K562 (cell line): Measurements from ENCODE around the gene MYOT. TPM values are rescaled to one million over a fixed set of nuclear protein-coding genes. Genes with fewer than 3 reads are reported as not detected.
A peak's percentile ranks its signal among the peaks of the same experiment; 100 is the strongest.

Source experiments
- COPS2 ChIP-seq: fragments of 450-650 bp; conservative IDR thresholded peaks from 2 replicates; pipeline ENCODE4 v1.6.1; 2016; ENCODE audit warnings: mild to moderate bottlenecking, moderate library complexity
- EHMT2 ChIP-seq: fragments of 450-650 bp; IDR thresholded peaks from 2 replicates; pipeline ENCODE4 v1.6.1; 2018; ENCODE audit warnings: antibody characterized with exemption
- EP300 ChIP-seq: IDR thresholded peaks from 2 replicates; pipeline ENCODE4 v1.6.1; 2012; ENCODE audit warnings: low read length, improper control_type of control experiment
- FOXM1 ChIP-seq, 2 experiments: fragments of 450-650 bp in 1 of 2; sonication (generic) in 1 of 2; formaldehyde crosslinking in 1 of 2; IDR thresholded peaks; 2 replicates each; pipeline versions ENCODE4 v1.6.1 to v1.9.0; 2017 to 2022; ENCODE audit warnings: low read depth in 2 of 2, mild to moderate bottlenecking in 2 of 2, missing genetic modification reagents in 1 of 2, moderate library complexity in 1 of 2
- KAT7 ChIP-seq: sonication (generic); formaldehyde crosslinking; IDR thresholded peaks from 2 replicates; pipeline ENCODE4 v1.8.0; 2022; ENCODE audit warnings: missing genetic modification reagents, mild to moderate bottlenecking, borderline replicate concordance
- LARP7 ChIP-seq: fragments of 450-650 bp; IDR thresholded peaks from 2 replicates; pipeline ENCODE4 v1.6.1; 2016
- NCOA4 ChIP-seq: fragments of 450-650 bp; IDR thresholded peaks from 2 replicates; pipeline ENCODE4 v1.6.1; 2018; ENCODE audit warnings: mild to moderate bottlenecking; ENCODE audit not compliant: partially characterized antibody
- RB1 ChIP-seq: fragments of 450-650 bp; IDR thresholded peaks from 2 replicates; pipeline ENCODE4 v1.6.1; 2017; ENCODE audit warnings: low read depth, mild to moderate bottlenecking
- TAF9B ChIP-seq: fragments of 450-650 bp; IDR thresholded peaks from 2 replicates; pipeline ENCODE4 v1.6.1; 2018; ENCODE audit warnings: mild to moderate bottlenecking; ENCODE audit not compliant: partially characterized antibody
- ZNF354B ChIP-seq: fragments of 250-450 bp; sonication (Bioruptor Pico); IDR thresholded peaks from 2 replicates; pipeline ENCODE4 v1.4.0; 2020
- polyA plus RNA-seq, 8 experiments: library from polyadenylated mRNA; depleted of rRNA in 4 of 8; stranded (reverse) in 5 of 8; unstranded in 3 of 8; fragments of >200 nt; fragmentation: Nextera tagmentation in 2 of 8; fragmentation: Illumina TruSeq in 1 of 8; extraction: Ambion mirVana in 2 of 8; extraction: Trizol in 1 of 8; gene quantifications; 2 replicates each; pipeline versions ENCODE4 v1.2.1 to v1.2.3, GENCODE V29; 2011 to 2014; ENCODE audit warnings: inconsistent platforms in 1 of 8, missing spikeins in 1 of 8
- total RNA-seq, 7 experiments: library from RNA; depleted of rRNA in 6 of 7; stranded (reverse); fragments of >200 nt in 6 of 7; fragmentation: Illumina TruSeq in 2 of 7; extraction: Trizol in 2 of 7; gene quantifications; 2 replicates each; pipeline versions ENCODE4 v1.2.1 to v1.2.3, GENCODE V29; 2011 to 2021; ENCODE audit warnings: low replicate concordance in 1 of 7
- TF ChIP-seq, protein P1 (sequence below): sonication (generic); formaldehyde crosslinking; IDR thresholded peaks from 2 replicates; pipeline ENCODE4 v1.9.0; 2022; ENCODE audit warnings: mild to moderate bottlenecking, missing genetic modification reagents
- TF ChIP-seq, protein P2 (sequence below), 2 experiments: fragments of 450-650 bp; IDR thresholded peaks; 2 replicates each; pipeline ENCODE4 v1.6.1; 2018; ENCODE audit warnings: mild to moderate bottlenecking in 2 of 2, low read depth in 1 of 2; ENCODE audit not compliant: partially characterized antibody in 2 of 2
- TF ChIP-seq, protein P3 (sequence below): fragments of 200-800 bp; sonication (Bioruptor generic); IDR thresholded peaks from 2 replicates; pipeline ENCODE4 v1.6.1; 2017; ENCODE audit warnings: missing genetic modification characterization, missing compliant biosample characterization
- TF ChIP-seq, protein P4 (sequence below), 2 experiments: IDR thresholded peaks; 2 replicates each; pipeline ENCODE4 v1.6.1; 2011; ENCODE audit warnings: borderline replicate concordance in 1 of 2, control low read depth in 1 of 2, low read depth in 1 of 2, low read length in 1 of 2, mild to moderate bottlenecking in 1 of 2, mixed read lengths in 1 of 2, moderate library complexity in 1 of 2; ENCODE audit not compliant: insufficient read depth in 1 of 2, insufficient read length in 1 of 2, poor library complexity in 1 of 2, severe bottlenecking in 1 of 2; ENCODE audit errors: extremely low read depth in 1 of 2
- TF ChIP-seq, protein P5 (sequence below): fragments of 450-650 bp; IDR thresholded peaks from 2 replicates; pipeline ENCODE4 v1.6.1; 2014; ENCODE audit warnings: low read depth, mild to moderate bottlenecking, moderate library complexity, borderline replicate concordance

MYOT gene
- total and polyA plus RNA-seq, 9 of the 15 experiments (the other 6 are each of a cell fraction or from before 2014, with no cell fraction given), result 0.24 to 0.38 TPM; not detected in 7

DNA sequence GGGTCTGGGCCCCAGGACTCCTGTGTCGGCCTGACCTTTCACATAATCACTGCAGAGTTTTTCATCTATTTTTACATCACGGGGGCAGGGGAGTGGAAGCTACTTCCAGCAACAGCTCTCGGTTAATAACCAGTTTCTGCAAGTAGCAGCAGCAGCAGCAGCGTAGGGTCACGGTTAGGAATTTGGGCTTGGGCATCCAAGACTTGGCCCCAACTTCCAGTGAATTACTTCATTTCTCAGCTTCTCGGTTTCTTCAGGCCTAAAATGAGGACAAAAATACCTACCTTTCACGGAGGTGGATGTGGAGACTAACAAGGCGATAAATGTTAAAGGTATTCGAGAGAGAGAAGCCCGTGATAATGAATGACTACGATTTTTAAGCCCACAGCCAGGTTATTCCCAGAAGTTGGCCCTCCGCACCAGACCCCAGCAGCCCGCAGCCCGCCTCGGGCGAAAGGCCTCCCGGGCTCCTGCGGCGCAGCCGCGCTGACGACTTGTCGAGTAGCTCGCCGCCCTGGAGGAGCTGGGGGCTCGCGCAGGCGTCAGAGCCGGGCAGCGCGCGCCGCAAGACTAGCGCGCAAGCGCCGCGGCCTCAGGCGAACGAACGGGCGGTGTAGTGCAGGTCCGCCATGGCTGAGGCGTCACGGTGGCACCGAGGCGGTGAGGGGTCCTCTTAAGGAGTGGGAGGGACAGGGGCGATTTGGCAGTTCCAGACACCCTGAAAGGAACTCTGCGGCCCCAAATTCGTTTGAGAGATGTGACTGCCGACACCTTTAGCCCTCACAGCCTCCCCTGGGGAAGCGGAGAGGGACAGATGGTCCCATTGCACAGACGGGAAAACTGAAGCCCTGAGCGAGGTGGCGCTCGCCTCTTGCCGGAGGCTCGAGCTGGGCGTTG lies 21.5 kb downstream of the MYOT start, which contains the start of gene PKD2L2 (continued):
- TF ChIP-seq KAT7 (CRISPR knock-in tag), result peak; percentile 96; the same call in 1 of the 2 replicates
- peak; percentile 77 for TF ChIP-seq RB1
- no peak for TF ChIP-seq EHMT2
- peak; percentile 35 for TF ChIP-seq NCOA4
- TF ChIP-seq, protein P1, sequence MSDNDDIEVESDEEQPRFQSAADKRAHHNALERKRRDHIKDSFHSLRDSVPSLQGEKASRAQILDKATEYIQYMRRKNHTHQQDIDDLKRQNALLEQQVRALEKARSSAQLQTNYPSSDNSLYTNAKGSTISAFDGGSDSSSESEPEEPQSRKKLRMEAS (CRISPR knock-in tag), result peak; percentile 9; the same call in 1 of the 2 replicates
- TF ChIP-seq COPS2, result no peak
- TF ChIP-seq, protein P2, sequence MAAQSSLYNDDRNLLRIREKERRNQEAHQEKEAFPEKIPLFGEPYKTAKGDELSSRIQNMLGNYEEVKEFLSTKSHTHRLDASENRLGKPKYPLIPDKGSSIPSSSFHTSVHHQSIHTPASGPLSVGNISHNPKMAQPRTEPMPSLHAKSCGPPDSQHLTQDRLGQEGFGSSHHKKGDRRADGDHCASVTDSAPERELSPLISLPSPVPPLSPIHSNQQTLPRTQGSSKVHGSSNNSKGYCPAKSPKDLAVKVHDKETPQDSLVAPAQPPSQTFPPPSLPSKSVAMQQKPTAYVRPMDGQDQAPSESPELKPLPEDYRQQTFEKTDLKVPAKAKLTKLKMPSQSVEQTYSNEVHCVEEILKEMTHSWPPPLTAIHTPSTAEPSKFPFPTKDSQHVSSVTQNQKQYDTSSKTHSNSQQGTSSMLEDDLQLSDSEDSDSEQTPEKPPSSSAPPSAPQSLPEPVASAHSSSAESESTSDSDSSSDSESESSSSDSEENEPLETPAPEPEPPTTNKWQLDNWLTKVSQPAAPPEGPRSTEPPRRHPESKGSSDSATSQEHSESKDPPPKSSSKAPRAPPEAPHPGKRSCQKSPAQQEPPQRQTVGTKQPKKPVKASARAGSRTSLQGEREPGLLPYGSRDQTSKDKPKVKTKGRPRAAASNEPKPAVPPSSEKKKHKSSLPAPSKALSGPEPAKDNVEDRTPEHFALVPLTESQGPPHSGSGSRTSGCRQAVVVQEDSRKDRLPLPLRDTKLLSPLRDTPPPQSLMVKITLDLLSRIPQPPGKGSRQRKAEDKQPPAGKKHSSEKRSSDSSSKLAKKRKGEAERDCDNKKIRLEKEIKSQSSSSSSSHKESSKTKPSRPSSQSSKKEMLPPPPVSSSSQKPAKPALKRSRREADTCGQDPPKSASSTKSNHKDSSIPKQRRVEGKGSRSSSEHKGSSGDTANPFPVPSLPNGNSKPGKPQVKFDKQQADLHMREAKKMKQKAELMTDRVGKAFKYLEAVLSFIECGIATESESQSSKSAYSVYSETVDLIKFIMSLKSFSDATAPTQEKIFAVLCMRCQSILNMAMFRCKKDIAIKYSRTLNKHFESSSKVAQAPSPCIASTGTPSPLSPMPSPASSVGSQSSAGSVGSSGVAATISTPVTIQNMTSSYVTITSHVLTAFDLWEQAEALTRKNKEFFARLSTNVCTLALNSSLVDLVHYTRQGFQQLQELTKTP (IDR thresholded peaks at IDR 0.05; ENCODE audit: low read depth in 1 of 2, partially characterized antibody in 2 of 2), result no peak
- TF ChIP-seq, protein P3, sequence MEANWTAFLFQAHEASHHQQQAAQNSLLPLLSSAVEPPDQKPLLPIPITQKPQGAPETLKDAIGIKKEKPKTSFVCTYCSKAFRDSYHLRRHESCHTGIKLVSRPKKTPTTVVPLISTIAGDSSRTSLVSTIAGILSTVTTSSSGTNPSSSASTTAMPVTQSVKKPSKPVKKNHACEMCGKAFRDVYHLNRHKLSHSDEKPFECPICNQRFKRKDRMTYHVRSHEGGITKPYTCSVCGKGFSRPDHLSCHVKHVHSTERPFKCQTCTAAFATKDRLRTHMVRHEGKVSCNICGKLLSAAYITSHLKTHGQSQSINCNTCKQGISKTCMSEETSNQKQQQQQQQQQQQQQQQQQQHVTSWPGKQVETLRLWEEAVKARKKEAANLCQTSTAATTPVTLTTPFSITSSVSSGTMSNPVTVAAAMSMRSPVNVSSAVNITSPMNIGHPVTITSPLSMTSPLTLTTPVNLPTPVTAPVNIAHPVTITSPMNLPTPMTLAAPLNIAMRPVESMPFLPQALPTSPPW (CRISPR knock-in tag), result peak; percentile 25; the same call in 1 of the 2 replicates
- TF ChIP-seq LARP7, result no peak
- 0 out of 2 replicates have a peak, but pooled peaks have one; percentile 17 for TF ChIP-seq FOXM1 (IDR thresholded peaks at IDR 0.05; ENCODE audit: low read depth)
- TF ChIP-seq FOXM1 (CRISPR knock-in tag; IDR thresholded peaks at IDR 0.05; ENCODE audit: low read depth), result peak; percentile 69; the same call in 1 of the 2 replicates
- peak; percentile 25 for TF ChIP-seq TAF9B
- TF ChIP-seq, protein P4, sequence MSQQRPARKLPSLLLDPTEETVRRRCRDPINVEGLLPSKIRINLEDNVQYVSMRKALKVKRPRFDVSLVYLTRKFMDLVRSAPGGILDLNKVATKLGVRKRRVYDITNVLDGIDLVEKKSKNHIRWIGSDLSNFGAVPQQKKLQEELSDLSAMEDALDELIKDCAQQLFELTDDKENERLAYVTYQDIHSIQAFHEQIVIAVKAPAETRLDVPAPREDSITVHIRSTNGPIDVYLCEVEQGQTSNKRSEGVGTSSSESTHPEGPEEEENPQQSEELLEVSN (IDR thresholded peaks at IDR 0.05; ENCODE audit: borderline replicate concordance in 1 of 2, extremely low read depth in 1 of 2, insufficient read depth in 1 of 2, insufficient read length in 1 of 2, low read depth in 1 of 2, low read length in 1 of 2, poor library complexity in 1 of 2, severe bottlenecking in 1 of 2), result peak; percentile 68 to 79
- TF ChIP-seq, protein P5, sequence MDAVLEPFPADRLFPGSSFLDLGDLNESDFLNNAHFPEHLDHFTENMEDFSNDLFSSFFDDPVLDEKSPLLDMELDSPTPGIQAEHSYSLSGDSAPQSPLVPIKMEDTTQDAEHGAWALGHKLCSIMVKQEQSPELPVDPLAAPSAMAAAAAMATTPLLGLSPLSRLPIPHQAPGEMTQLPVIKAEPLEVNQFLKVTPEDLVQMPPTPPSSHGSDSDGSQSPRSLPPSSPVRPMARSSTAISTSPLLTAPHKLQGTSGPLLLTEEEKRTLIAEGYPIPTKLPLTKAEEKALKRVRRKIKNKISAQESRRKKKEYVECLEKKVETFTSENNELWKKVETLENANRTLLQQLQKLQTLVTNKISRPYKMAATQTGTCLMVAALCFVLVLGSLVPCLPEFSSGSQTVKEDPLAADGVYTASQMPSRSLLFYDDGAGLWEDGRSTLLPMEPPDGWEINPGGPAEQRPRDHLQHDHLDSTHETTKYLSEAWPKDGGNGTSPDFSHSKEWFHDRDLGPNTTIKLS, result no peak; the same call in 1 of the 2 replicates
- TF ChIP-seq EP300, result no peak
- TF ChIP-seq ZNF354B (CRISPR knock-in tag), result no peak
